GM12864 (cell line): ENCODE data around the gene AEBP1.
A peak's percentile ranks its signal among the peaks of the same experiment; 100 is the strongest.

ENCODE experiments used
- DNase-seq: peaks from one replicate; pipeline ENCODE4 v3.0.0-alpha.2; 2011; ENCODE audit warnings: low read depth
- H3K4me3 ChIP-seq: 2 replicates; pipeline ENCODE4 v1.5.1; 2011; ENCODE audit warnings: mild to moderate bottlenecking, low read depth, low read length, control low read depth
- TF ChIP-seq, protein P1 (sequence below): IDR thresholded peaks from 2 replicates; pipeline ENCODE4 v1.5.1; 2011; ENCODE audit warnings: low read depth, mild to moderate bottlenecking, moderate library complexity, low read length, control low read depth, inconsistent platforms; ENCODE audit errors: missing control alignments

The AEBP1 gene

DNA sequence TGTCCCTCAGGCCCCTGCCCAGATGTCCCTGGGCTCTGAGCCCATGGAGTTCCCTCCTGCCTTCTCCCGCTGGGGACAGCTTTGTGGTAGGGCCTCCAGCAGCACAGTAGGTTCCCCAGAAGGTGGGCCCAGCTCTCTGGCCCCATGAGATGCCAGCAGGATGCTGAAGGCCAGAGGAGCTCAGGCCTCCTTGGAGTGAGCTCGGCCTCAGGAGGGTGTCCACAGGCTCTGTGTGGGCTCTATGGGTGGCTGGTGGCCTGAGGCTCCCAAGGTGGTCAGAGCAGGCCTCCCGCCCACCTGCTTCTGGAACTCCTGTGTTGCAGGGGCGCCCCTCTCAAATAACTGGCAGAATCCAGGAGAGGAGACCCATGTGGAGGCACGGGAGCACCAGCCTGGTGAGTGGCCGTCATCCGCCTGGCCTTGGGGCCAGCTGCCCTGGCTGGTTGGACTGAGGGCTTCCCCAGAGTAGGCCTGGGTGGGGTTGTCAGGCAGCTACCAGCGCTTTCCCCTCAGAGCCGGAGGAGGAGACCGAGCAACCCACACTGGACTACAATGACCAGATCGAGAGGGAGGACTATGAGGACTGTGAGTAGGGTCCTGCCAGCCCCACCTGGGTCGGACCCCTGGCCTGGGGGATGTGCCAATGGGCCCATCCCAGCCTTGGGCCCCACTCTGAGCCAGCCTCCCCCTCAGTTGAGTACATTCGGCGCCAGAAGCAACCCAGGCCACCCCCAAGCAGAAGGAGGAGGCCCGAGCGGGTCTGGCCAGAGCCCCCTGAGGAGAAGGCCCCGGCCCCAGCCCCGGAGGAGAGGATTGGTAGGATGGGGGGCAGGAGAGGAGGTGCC is 3.2 kb downstream of the AEBP1 start:
- TF ChIP-seq, protein P1, sequence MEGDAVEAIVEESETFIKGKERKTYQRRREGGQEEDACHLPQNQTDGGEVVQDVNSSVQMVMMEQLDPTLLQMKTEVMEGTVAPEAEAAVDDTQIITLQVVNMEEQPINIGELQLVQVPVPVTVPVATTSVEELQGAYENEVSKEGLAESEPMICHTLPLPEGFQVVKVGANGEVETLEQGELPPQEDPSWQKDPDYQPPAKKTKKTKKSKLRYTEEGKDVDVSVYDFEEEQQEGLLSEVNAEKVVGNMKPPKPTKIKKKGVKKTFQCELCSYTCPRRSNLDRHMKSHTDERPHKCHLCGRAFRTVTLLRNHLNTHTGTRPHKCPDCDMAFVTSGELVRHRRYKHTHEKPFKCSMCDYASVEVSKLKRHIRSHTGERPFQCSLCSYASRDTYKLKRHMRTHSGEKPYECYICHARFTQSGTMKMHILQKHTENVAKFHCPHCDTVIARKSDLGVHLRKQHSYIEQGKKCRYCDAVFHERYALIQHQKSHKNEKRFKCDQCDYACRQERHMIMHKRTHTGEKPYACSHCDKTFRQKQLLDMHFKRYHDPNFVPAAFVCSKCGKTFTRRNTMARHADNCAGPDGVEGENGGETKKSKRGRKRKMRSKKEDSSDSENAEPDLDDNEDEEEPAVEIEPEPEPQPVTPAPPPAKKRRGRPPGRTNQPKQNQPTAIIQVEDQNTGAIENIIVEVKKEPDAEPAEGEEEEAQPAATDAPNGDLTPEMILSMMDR = no peak
- H3K4me3 ChIP-seq = no peak overlapping the region
- no peak for DNase-seq

DNA sequence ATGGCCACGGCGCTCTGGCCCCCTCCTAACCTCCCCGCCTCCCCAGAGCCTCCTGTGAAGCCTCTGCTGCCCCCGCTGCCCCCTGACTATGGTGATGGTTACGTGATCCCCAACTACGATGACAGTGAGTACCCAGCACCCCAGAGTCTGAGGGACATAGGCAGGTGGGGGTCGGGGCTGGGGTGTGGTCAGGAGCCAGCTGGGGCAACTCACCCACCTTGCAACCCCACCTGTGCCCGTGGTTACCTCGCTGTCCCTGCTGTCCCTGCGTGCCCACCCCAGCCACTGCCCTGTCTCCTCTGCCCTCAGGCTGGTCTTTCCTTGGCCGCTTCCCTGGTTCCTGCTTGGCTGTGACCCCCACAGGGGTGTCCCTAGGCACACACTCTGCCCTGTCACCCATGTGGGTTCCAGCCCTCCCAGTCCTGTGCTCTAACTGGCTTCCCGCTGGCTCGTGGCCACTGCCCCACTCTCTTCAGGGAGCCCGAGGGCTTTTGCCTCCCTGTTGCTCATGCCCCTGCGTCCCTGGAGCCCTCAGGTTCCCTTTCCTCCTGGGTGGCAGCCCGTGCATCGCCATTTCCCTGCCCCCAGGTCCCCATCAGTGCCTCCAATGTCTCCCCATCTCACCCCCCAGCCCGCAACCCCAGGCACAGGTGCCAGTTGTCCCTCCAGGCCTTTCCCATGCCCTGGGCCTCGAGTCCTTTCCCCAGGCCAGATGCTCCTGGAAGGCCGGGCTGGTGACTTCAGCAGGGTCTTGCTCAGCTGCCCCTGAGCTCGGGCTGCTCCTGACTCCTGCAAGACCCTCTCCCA is 4.0 kb downstream of the AEBP1 start:
- TF ChIP-seq, protein P1 = no peak
- H3K4me3 ChIP-seq = no peak overlapping the region
- DNase-seq = no peak

DNA sequence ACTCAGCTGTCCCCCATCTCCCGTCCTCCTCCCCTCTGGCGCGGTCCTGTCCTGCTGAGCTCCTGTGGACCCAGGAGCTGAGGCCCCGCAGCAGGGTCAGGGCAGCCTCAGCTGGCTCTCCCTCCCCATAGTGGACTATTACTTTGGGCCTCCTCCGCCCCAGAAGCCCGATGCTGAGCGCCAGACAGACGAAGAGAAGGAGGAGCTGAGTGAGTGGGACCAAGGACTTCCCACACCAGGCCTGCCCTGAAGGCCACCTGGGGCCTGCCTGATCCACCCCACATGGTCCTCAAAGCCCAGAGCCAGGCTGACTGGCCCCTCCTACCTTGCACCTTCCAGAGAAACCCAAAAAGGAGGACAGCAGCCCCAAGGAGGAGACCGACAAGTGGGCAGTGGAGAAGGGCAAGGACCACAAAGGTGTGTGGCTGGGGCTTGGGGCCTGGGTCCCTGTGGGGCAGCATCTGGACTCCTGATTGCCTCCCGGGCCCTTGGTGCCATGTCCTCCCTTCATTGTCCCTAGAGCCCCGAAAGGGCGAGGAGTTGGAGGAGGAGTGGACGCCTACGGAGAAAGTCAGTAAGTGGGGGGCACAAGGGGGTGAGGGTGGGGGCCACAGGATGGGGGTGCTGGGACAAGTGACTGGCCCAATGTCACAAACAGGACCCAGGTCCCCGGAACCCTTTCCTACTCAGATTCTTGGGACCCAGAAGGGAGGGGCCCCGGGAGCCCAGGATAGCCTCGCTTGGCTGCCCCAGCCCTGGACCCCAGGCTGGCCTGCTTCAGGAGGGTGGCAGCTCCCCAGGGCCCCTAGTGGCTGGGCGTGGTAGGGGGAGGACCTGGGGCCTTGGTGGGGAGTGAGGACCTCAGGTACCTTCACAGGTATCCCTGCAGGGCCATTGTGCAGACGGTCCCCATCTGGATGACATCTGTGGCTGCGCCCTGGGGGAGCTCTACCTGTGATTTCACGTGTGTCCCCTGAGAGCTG is 4.9 kb downstream of the AEBP1 start:
- no peak overlapping the region for H3K4me3 ChIP-seq
- TF ChIP-seq, protein P1 = peak; percentile 22
- DNase-seq = no peak

DNA sequence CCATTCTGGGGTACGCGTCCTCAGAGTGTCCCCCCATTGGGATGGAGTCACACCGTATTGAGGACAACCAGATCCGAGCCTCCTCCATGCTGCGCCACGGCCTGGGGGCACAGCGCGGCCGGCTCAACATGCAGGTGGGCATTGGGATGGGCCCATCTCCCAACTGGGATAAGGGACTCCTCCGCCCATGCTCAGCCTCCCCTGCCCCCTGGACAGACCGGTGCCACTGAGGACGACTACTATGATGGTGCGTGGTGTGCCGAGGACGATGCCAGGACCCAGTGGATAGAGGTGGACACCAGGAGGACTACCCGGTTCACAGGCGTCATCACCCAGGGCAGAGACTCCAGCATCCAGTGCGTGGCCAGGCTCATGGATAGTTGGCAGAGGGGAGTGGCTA is 5.8 kb downstream of the AEBP1 start:
- TF ChIP-seq, protein P1 = no peak
- DNase-seq = no peak
- H3K4me3 ChIP-seq = no peak overlapping the region

DNA sequence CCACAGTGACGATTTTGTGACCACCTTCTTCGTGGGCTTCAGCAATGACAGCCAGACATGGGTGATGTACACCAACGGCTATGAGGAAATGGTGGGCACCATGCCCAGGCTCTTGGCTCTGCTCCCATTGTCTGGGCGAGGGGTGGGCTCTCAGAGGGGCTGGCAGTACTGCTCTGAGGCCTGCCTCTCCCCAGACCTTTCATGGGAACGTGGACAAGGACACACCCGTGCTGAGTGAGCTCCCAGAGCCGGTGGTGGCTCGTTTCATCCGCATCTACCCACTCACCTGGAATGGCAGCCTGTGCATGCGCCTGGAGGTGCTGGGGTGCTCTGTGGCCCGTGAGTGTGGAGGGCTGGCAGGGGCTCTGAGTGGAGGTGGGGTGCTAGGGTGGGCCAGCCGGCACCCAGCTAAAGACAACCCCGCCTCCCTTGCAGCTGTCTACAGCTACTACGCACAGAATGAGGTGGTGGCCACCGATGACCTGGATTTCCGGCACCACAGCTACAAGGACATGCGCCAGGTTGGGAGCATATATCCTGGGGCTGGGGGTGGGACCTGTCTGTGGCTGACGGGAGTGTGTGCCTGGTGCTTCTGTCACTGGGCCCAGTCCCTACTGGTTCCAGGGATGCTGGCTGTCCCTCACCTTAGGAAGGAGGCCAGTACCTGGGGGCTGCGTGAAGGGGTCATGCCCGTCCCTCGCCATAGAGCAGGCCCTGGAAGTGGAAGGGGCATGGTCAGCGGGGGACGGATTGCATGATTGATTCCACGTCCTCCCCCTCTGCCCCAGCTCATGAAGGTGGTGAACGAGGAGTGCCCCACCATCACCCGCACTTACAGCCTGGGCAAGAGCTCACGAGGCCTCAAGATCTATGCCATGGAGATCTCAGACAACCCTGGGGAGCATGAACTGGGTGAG is 6.8 kb downstream of the AEBP1 start:
- H3K4me3 ChIP-seq = no peak overlapping the region
- no peak for DNase-seq
- TF ChIP-seq, protein P1 = no peak

DNA sequence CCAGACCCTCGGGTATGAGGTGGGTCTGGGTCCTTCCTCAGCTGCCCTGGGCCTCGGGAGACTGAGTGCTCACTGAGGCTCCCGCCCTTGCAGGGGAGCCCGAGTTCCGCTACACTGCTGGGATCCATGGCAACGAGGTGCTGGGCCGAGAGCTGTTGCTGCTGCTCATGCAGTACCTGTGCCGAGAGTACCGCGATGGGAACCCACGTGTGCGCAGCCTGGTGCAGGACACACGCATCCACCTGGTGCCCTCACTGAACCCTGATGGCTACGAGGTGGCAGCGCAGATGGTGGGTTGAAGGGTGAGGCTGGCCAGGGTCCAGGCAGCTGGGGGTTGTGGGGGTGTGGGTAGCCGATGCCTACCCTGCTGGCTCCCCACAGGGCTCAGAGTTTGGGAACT is 7.6 kb downstream of the AEBP1 start:
- no peak overlapping the region for H3K4me3 ChIP-seq
- no peak for DNase-seq
- TF ChIP-seq, protein P1 = no peak
